ENCODE measurements around the gene UBL7. TPM values are rescaled to one million over a fixed set of nuclear protein-coding genes. Genes with fewer than 3 reads are reported as not detected.

Gene UBL7
- total RNA-seq, 1 donor from 2014 or later = 39.8 TPM

- H3K36me3 ChIP-seq = no peaks in the 10 kb centered on the region
- no peaks in the 10 kb centered on the region for H3K27me3 ChIP-seq
- no peak overlapping the region for H3K4me3 ChIP-seq
- no peak overlapping the region for H3K27ac ChIP-seq
- no peaks in the 10 kb centered on the region for H3K9me3 ChIP-seq
- no peaks in the 10 kb centered on the region for H3K4me1 ChIP-seq
- no peak for DNase-seq (ENCODE audit: extremely low spot score in 2 of 2)
- intact Hi-C loops (cut with DNase I) = no loop called here
- TF ChIP-seq CTCF (IDR thresholded peaks at IDR 0.05) = no peak
- TF ChIP-seq POLR2AphosphoS5 (IDR thresholded peaks at IDR 0.05; ENCODE audit: insufficient read depth in 1 of 2, low read depth in 1 of 2) = no peak
- TF ChIP-seq POLR2A (IDR thresholded peaks at IDR 0.05) = no peak
These were observed 48.8 kb downstream of the UBL7 start for GRCh38 chr15:74412159-74412558.

GRCh38 chr15:74411686-74412085 lies 49.3 kb downstream of the UBL7 start:
- DNase-seq (ENCODE audit: extremely low spot score in 2 of 2) = no peak

GRCh38 chr15:74410502-74410901 lies 50.5 kb downstream of the UBL7 start:
- no peak for DNase-seq (ENCODE audit: extremely low spot score in 2 of 2)
- Histone ChIP-seq H3K4me1 (no peaks in the 10 kb centered on the region), H3K27me3 (no peaks in the 10 kb centered on the region), H3K4me3 (no peak overlapping the region), H3K36me3 (no peaks in the 10 kb centered on the region), H3K27ac (no peak overlapping the region), H3K9me3 (no peaks in the 10 kb centered on the region)
- TF ChIP-seq POLR2AphosphoS5 (IDR thresholded peaks at IDR 0.05; ENCODE audit: insufficient read depth in 1 of 2, low read depth in 1 of 2) (no peak), POLR2A (IDR thresholded peaks at IDR 0.05) (no peak), CTCF (IDR thresholded peaks at IDR 0.05) (no peak)
- intact Hi-C loops (cut with DNase I) = no loop called here

More at GRCh38 chr15:74411686-74412085, 49.3 kb downstream of the UBL7 start:
- intact Hi-C loops (cut with DNase I) = no loop called here
- Histone ChIP-seq H3K27me3 (no peaks in the 10 kb centered on the region), H3K27ac (no peak overlapping the region), H3K4me3 (no peak overlapping the region), H3K4me1 (no peaks in the 10 kb centered on the region), H3K36me3 (no peaks in the 10 kb centered on the region), H3K9me3 (no peaks in the 10 kb centered on the region)
- TF ChIP-seq POLR2AphosphoS5 (IDR thresholded peaks at IDR 0.05; ENCODE audit: insufficient read depth in 1 of 2, low read depth in 1 of 2) = no peak
- no peak for TF ChIP-seq POLR2A (IDR thresholded peaks at IDR 0.05)
- no peak for TF ChIP-seq CTCF (IDR thresholded peaks at IDR 0.05)

- DNase-seq (ENCODE audit: extremely low spot score in 2 of 2) = no peak
- H3K27ac ChIP-seq = no peak overlapping the region
- TF ChIP-seq POLR2A (IDR thresholded peaks at IDR 0.05) = no peak
- TF ChIP-seq POLR2AphosphoS5 (IDR thresholded peaks at IDR 0.05; ENCODE audit: insufficient read depth in 1 of 2, low read depth in 1 of 2) = no peak
- TF ChIP-seq CTCF (IDR thresholded peaks at IDR 0.05) = no peak
- no peak overlapping the region for H3K4me3 ChIP-seq
- H3K9me3 ChIP-seq = no peaks in the 10 kb centered on the region
- H3K36me3 ChIP-seq = no peaks in the 10 kb centered on the region
- intact Hi-C loops (cut with DNase I) = no loop called here
- H3K4me1 ChIP-seq = no peaks in the 10 kb centered on the region
- no peaks in the 10 kb centered on the region for H3K27me3 ChIP-seq
These were observed 51.7 kb downstream of the UBL7 start for GRCh38 chr15:74409225-74409624.

GRCh38 chr15:74408815-74409214 lies 52.1 kb downstream of the UBL7 start:
- TF ChIP-seq CTCF (IDR thresholded peaks at IDR 0.05) = no peak
- TF ChIP-seq POLR2A (IDR thresholded peaks at IDR 0.05) = no peak
- TF ChIP-seq POLR2AphosphoS5 (IDR thresholded peaks at IDR 0.05; ENCODE audit: insufficient read depth in 1 of 2, low read depth in 1 of 2) = no peak
- Histone ChIP-seq H3K36me3 (no peaks in the 10 kb centered on the region), H3K27me3 (no peaks in the 10 kb centered on the region), H3K9me3 (no peaks in the 10 kb centered on the region), H3K4me1 (no peaks in the 10 kb centered on the region), H3K4me3 (no peak overlapping the region), H3K27ac (no peak overlapping the region)
- no peak for DNase-seq (ENCODE audit: extremely low spot score in 2 of 2)
- intact Hi-C loops (cut with DNase I) = no loop called here
